A673 (cell line): ENCODE results near the gene SFT2D2. TPM values are rescaled to one million over a fixed set of nuclear protein-coding genes. Genes with fewer than 3 reads are reported as not detected.

ENCODE experiments used
- BruUV-seq: library from RNA; stranded (reverse); fragments of 400-500 nt; replicated peaks from 2 replicates; lab custom pipeline; 2021; lab: Mats Ljungman, UMichigan
- CTCF ChIA-PET: fragments of 300-600 bp; sonication (Branson Sonifier 250); formaldehyde crosslinking; loops from one replicate; lab custom pipeline; 2022; ENCODE audit warnings: antibody characterized with exemption; lab: Charles Lee
- POLR2A ChIA-PET: fragments of 300-600 bp; sonication (Branson Sonifier 250); formaldehyde crosslinking; loops from one replicate; lab custom pipeline; 2022; ENCODE audit warnings: antibody characterized with exemption; ENCODE audit not compliant: low non-redundant PET; lab: Charles Lee
- DNase-seq: peaks from one replicate; pipeline ENCODE4 v3.0.0-alpha.2; 2015; ENCODE audit warnings: low spot score
- H3K27ac ChIP-seq: fragments of 200-600 bp; sonication (generic); 2 replicates; pipeline ENCODE4 v1.5.1; 2016; ENCODE audit warnings: mixed run types, low read depth, mild to moderate bottlenecking, mixed read lengths, antibody characterized with exemption, low read length; ENCODE audit not compliant: poor library complexity, severe bottlenecking
- H3K27me3 ChIP-seq: fragments of 200-600 bp; sonication (generic); replicated peaks from 2 replicates; pipeline ENCODE4 v1.6.1; 2017; ENCODE audit warnings: mixed run types, low read depth, mild to moderate bottlenecking, mixed read lengths, antibody characterized with exemption, low read length; ENCODE audit not compliant: insufficient read depth, poor library complexity
- H3K36me3 ChIP-seq: fragments of 200-600 bp; sonication (generic); 2 replicates; pipeline ENCODE4 v1.6.1; 2016; ENCODE audit warnings: mixed run types, mild to moderate bottlenecking, mixed read lengths, antibody characterized with exemption, low read length; ENCODE audit not compliant: insufficient read depth, poor library complexity, severe bottlenecking
- H3K4me1 ChIP-seq: fragments of 200-600 bp; sonication (generic); 2 replicates; pipeline ENCODE4 v1.6.1; 2017; ENCODE audit warnings: mixed run types, mild to moderate bottlenecking, mixed read lengths, antibody characterized with exemption, low read length; ENCODE audit not compliant: insufficient read depth, poor library complexity, severe bottlenecking
- H3K4me3 ChIP-seq: fragments of 200-600 bp; sonication (generic); 2 replicates; pipeline ENCODE4 v1.5.1; 2016; ENCODE audit warnings: low read depth, mixed run types, mild to moderate bottlenecking, mixed read lengths, low read length; ENCODE audit not compliant: poor library complexity, severe bottlenecking
- H3K9me3 ChIP-seq: fragments of 200-600 bp; sonication (generic); 2 replicates; pipeline ENCODE4 v1.6.1; 2016; ENCODE audit warnings: mixed run types, low read depth, mild to moderate bottlenecking, mixed read lengths, antibody characterized with exemption, low read length; ENCODE audit not compliant: poor library complexity, severe bottlenecking
- EZH2 ChIP-seq: fragments of 200-600 bp; sonication (generic); IDR thresholded peaks from 2 replicates; pipeline ENCODE4 v1.6.1; 2017; ENCODE audit warnings: borderline replicate concordance, low read depth, mild to moderate bottlenecking, mixed read lengths, antibody characterized with exemption, low read length; ENCODE audit not compliant: poor library complexity, severe bottlenecking
- intact Hi-C: fragments of 100-400 bp; cut with micrococcal nuclease; formaldehyde crosslinking; loops from one replicate; pipeline ENCODE4 v1.10.0; 2022; ENCODE audit not compliant: unreplicated experiment
- total RNA-seq: library from RNA; stranded (reverse); gene quantifications from 2 replicates; pipeline ENCODE4 v1.2.3, GENCODE V29; 2021
- TF ChIP-seq, protein P1 (sequence below): fragments of 300-800, 200-600 bp; sonication (generic); conservative IDR thresholded peaks from 2 replicates; pipeline ENCODE4 v1.5.1; 2017; ENCODE audit warnings: low read depth, mild to moderate bottlenecking, antibody characterized with exemption, low read length, moderate library complexity, mixed read lengths

SFT2D2 gene
- total RNA-seq, 1 experiment from 2014 or later, result 62.8 TPM

DNA sequence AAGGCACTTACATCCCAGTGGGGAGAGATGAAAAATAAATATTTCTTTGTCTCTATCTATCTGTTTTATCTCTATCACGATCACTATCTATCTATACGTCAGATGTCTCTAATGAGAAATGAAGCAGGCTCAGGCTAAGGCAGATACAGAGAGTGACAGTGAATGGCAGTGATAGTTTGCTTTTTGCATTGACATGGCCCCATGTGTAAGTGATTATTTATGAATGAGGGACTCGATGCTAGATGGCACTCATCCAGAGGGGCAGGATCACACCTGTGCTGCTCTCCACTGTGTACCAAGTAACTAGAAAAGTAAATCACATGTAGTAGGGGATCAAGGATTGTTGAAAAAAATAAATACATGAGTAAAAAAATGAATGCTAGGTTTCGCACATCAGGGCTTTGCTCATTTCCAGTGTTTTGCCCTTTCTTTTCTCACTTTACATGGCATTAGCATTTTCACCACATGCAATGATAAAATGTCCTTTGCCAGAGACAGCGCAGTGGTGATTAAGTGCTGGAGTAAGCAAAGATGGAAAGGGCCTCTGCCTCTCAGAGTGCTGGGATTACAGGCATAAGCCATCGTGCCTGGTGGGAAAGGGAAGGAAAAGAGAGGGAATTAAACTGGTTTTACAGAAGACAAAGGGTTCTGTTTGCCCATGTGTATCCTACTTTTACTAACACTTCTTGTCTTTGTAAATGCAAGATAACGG, 71.4 kb downstream of the SFT2D2 start:
- POLR2A ChIA-PET, result no interaction called here
- Histone ChIP-seq H3K27me3 (no peaks in the 10 kb centered on the region), H3K4me3 (no peak overlapping the region), H3K9me3 (no peaks in the 10 kb centered on the region), H3K27ac (no peak overlapping the region), H3K36me3 (no peaks in the 10 kb centered on the region), H3K4me1 (no peaks in the 10 kb centered on the region)
- no peak for DNase-seq
- TF ChIP-seq, protein P1, sequence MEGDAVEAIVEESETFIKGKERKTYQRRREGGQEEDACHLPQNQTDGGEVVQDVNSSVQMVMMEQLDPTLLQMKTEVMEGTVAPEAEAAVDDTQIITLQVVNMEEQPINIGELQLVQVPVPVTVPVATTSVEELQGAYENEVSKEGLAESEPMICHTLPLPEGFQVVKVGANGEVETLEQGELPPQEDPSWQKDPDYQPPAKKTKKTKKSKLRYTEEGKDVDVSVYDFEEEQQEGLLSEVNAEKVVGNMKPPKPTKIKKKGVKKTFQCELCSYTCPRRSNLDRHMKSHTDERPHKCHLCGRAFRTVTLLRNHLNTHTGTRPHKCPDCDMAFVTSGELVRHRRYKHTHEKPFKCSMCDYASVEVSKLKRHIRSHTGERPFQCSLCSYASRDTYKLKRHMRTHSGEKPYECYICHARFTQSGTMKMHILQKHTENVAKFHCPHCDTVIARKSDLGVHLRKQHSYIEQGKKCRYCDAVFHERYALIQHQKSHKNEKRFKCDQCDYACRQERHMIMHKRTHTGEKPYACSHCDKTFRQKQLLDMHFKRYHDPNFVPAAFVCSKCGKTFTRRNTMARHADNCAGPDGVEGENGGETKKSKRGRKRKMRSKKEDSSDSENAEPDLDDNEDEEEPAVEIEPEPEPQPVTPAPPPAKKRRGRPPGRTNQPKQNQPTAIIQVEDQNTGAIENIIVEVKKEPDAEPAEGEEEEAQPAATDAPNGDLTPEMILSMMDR, result no peak
- no peak for TF ChIP-seq EZH2
- BruUV-seq, result no TSS peak
- intact Hi-C loops, result no loop called here
- CTCF ChIA-PET, result no interaction called here

DNA sequence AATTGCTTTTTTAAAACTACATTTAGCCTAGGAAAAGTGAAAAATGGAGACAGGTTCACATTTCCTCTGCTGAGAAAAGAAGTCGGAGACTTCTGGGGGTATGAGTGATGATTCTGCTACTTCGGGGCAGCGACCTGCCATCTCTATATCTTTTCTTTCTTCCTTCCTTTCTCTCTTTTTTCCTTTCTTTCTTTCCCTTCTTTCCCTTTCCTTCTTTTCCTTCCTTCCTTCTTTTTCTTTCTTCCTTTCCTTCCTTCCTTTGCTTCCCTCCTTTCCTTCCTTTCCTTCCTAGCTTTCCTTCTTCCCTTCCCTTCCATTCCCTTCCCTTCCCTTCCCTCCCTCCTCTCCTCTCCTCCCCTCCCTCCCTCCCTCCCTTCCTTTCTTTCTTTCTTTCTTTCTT, 72.6 kb downstream of the SFT2D2 start:
- no peak overlapping the region for H3K27ac ChIP-seq
- H3K4me3 ChIP-seq, result no peak overlapping the region
- no peak for DNase-seq
- H3K36me3 ChIP-seq, result no peaks in the 10 kb centered on the region
- no peaks in the 10 kb centered on the region for H3K9me3 ChIP-seq
- H3K4me1 ChIP-seq, result no peaks in the 10 kb centered on the region
- ChIA-PET POLR2A (no interaction called here), CTCF (no interaction called here)
- TF ChIP-seq, protein P1, result no peak
- no peak for TF ChIP-seq EZH2
- H3K27me3 ChIP-seq, result no peaks in the 10 kb centered on the region
- no TSS peak for BruUV-seq
- intact Hi-C loops, result no loop called here

DNA sequence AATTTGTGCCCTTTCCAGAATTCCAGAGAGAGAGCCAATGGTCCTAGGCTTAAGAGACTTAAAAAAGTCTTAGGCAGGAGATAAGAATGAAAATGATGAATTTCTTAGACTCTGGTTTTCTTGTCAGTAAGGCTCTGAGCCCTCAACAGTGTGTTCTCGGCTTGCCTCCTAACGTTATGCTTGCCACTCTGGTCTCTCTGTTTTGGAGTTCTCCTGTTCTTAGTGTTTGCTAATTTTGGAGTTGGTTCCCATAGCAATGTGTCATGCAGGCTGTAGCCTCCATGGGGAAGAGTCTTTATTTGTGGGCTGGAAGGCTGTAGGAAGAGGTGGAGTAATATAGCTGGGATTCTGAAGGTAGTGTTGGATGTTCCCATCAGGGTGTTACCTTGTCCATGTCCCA, 74.8 kb downstream of the SFT2D2 start:
- ChIA-PET CTCF (no interaction called here), POLR2A (interaction anchor here (0.5 kb wide), 1 partner anchor 1568 kb away, joined by 3 read pairs; no protein-coding TSS in a partner anchor)
- H3K27me3 ChIP-seq, result no peaks in the 10 kb centered on the region
- TF ChIP-seq EZH2, result no peak
- no peak overlapping the region for H3K27ac ChIP-seq
- BruUV-seq, result no TSS peak
- intact Hi-C loops, result no loop called here
- no peaks in the 10 kb centered on the region for H3K9me3 ChIP-seq
- DNase-seq, result no peak
- H3K36me3 ChIP-seq, result no peaks in the 10 kb centered on the region
- H3K4me3 ChIP-seq, result no peak overlapping the region
- peaks cover 7% of the 10 kb centered on the region for H3K4me1 ChIP-seq
